NCI-H510A (cell line): ENCODE measurements around the gene PERP.

Source experiments
- DNase-seq: peaks from one replicate; lab custom pipeline; 2025; lab: John Stamatoyannopoulos, UW

Gene PERP

DNA sequence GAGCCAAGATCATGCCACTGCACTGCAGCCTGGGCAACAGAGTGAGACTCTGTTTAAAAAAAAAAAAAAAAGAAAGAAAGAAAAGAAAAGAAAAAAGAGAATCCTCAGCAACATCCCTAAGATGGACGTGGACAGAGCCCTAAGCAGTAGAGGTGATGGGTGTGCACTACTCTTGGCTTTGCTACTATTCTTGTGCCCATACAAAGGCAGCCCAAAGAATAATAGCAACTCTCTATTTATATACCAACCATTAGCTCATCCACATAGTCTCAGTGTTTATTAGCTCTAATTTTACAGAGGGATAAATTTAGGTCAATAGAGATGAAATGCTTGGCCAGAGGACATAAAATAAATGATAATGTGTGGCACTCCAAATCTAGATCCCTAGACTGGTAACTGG lies 62.2 kb downstream of the PERP start:
- no peak for DNase-seq

DNA sequence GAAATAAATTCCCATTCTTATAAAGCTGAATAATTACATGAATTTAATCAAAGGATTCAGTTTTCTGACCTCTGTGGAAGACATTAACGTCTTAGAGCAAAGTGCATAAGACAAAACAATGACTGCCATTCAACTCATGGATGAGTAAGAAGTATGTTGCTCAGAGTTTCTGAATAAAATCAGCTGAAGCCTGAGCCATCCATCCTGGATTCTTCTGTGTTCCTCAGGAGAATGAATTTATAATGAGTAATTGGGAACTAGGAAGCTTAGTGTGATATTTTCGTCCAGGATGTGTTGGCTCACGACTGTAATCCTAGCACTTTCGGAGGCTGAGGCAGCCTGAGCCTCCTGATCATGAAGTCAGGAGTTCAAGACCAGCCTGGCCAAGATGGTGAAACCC lies 62.8 kb downstream of the PERP start:
- DNase-seq = no peak
